Colonic mucosa (tissue), 4 donors: ENCODE data around the gene KNSTRN. TPM values are rescaled to one million over a fixed set of nuclear protein-coding genes. Genes with fewer than 3 reads are reported as not detected.

Experiments
- DNase-seq: peaks from one replicate; pipeline ENCODE4 v3.0.0-alpha.2; 2020
- H3K27ac ChIP-seq: fragments of 200-600 bp; one replicate; pipeline ENCODE4 v1.8.0; 2021
- H3K27me3 ChIP-seq: fragments of 200-600 bp; one replicate; pipeline ENCODE4 v1.8.0; 2021
- H3K36me3 ChIP-seq: fragments of 200-600 bp; one replicate; pipeline ENCODE4 v1.8.0; 2021
- H3K4me1 ChIP-seq: fragments of 200-600 bp; one replicate; pipeline ENCODE4 v1.8.0; 2021; ENCODE audit warnings: mild to moderate bottlenecking
- H3K4me3 ChIP-seq: fragments of 200-600 bp; one replicate; pipeline ENCODE4 v1.8.0; 2021
- H3K9ac ChIP-seq, 2 donors: one replicate each; pipeline ENCODE4 v1.7.0; 2013; ENCODE audit warnings: control low read depth in 2 of 2, low read depth in 2 of 2, low read length in 2 of 2
- H3K9me3 ChIP-seq: fragments of 200-600 bp; one replicate; pipeline ENCODE4 v1.8.0; 2021
- intact Hi-C: fragments of 100-400 bp; cut with DNase I; formaldehyde crosslinking; loops from one replicate; pipeline ENCODE4 v1.14.1; 2022
- total RNA-seq, 2 donors: library from RNA; stranded (reverse); fragmentation: NEBNext Ultra II Directional in 1 of 2; extraction: Animal tissue kit (Norgen Biotek cat#: 25700) in 1 of 2; gene quantifications; one replicate each; pipeline ENCODE4 v1.2.1, GENCODE V29; 2021
- TF ChIP-seq, protein P1 (sequence below): fragments of 200-600 bp; IDR thresholded peaks from one replicate; pipeline ENCODE4 v1.8.0; 2022; ENCODE audit warnings: antibody characterized with exemption, mild to moderate bottlenecking
- donor health status: healthy.
- donor health status: DM: no; HTN: no; CAD: no.
- donor health status: DM: no; HTN: no; CAD: no.

The KNSTRN gene
- total RNA-seq, 2 donors from 2014 or later, result 12.2 to 51.2 TPM

- Histone ChIP-seq H3K4me3 (no peak overlapping the region), H3K36me3 (no peaks in the 10 kb centered on the region), H3K9ac (peak overlapping the region in 1 of 2 donors; percentile 42), H3K27me3 (no peaks in the 10 kb centered on the region), H3K9me3 (no peaks in the 10 kb centered on the region), H3K4me1 (peaks cover 4% of the 10 kb centered on the region), H3K27ac (peak overlapping the region; percentile 50)
- intact Hi-C loops, result loop anchor here (2.0 to 5.0 kb wide), 3 partner anchors 53 to 144 kb away; partner anchors contain the start of gene INAFM2
- peak; percentile 89 for DNase-seq
- TF ChIP-seq, protein P1, sequence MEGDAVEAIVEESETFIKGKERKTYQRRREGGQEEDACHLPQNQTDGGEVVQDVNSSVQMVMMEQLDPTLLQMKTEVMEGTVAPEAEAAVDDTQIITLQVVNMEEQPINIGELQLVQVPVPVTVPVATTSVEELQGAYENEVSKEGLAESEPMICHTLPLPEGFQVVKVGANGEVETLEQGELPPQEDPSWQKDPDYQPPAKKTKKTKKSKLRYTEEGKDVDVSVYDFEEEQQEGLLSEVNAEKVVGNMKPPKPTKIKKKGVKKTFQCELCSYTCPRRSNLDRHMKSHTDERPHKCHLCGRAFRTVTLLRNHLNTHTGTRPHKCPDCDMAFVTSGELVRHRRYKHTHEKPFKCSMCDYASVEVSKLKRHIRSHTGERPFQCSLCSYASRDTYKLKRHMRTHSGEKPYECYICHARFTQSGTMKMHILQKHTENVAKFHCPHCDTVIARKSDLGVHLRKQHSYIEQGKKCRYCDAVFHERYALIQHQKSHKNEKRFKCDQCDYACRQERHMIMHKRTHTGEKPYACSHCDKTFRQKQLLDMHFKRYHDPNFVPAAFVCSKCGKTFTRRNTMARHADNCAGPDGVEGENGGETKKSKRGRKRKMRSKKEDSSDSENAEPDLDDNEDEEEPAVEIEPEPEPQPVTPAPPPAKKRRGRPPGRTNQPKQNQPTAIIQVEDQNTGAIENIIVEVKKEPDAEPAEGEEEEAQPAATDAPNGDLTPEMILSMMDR, result peak; percentile 88
These were observed 39.0 kb downstream of the KNSTRN start for GRCh38 chr15:40421246-40422157.

GRCh38 chr15:40424483-40425115 is 42.1 kb downstream of the KNSTRN start:
- no peak for DNase-seq
- no peak overlapping the region for H3K4me3 ChIP-seq
- peaks cover 4% of the 10 kb centered on the region for H3K4me1 ChIP-seq
- no peak overlapping the region for H3K9ac ChIP-seq
- no peaks in the 10 kb centered on the region for H3K9me3 ChIP-seq
- no peak overlapping the region for H3K27ac ChIP-seq
- no peaks in the 10 kb centered on the region for H3K36me3 ChIP-seq
- H3K27me3 ChIP-seq, result no peaks in the 10 kb centered on the region
- TF ChIP-seq, protein P1, result no peak
- intact Hi-C loops, result loop anchor here (5.0 kb wide), 2 partner anchors 102 to 147 kb away; partner anchors contain the start of gene INAFM2

GRCh38 chr15:40425681-40426080 is 43.2 kb downstream of the KNSTRN start:
- Histone ChIP-seq H3K9ac (no peak overlapping the region), H3K27me3 (no peaks in the 10 kb centered on the region), H3K9me3 (no peaks in the 10 kb centered on the region), H3K36me3 (no peaks in the 10 kb centered on the region), H3K4me1 (no peaks in the 10 kb centered on the region), H3K27ac (no peak overlapping the region), H3K4me3 (no peak overlapping the region)
- TF ChIP-seq, protein P1, result no peak
- no peak for DNase-seq
- intact Hi-C loops, result no loop called here

DNA sequence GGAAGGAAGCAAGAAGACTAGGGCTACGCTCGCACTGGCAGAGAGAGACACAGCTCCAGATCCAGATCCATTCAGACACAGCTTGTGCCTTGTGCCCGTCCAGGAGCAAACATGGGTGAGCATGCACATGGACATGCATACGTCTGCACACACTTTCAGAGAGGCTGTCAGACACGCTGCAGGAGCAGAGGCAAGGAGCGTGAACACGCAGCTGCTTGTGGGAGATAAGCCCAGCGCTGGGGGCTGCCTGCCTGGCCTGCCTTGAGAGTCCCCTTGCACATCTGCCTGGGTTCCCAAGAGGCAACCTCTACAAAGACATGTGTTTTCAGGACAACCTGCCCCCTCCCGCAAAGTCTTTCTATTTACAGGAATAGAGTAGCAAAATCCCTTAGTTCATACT is 44.7 kb downstream of the KNSTRN start:
- Histone ChIP-seq H3K9me3 (no peaks in the 10 kb centered on the region), H3K36me3 (no peaks in the 10 kb centered on the region), H3K4me3 (no peak overlapping the region), H3K27me3 (no peaks in the 10 kb centered on the region), H3K27ac (no peak overlapping the region), H3K4me1 (no peaks in the 10 kb centered on the region), H3K9ac (no peak overlapping the region)
- intact Hi-C loops, result no loop called here
- TF ChIP-seq, protein P1, result no peak
- no peak for DNase-seq

- H3K27me3 ChIP-seq, result no peaks in the 10 kb centered on the region
- TF ChIP-seq, protein P1, result no peak
- H3K9ac ChIP-seq, result no peak overlapping the region
- no peaks in the 10 kb centered on the region for H3K36me3 ChIP-seq
- H3K4me1 ChIP-seq, result no peaks in the 10 kb centered on the region
- H3K4me3 ChIP-seq, result no peak overlapping the region
- no peak overlapping the region for H3K27ac ChIP-seq
- intact Hi-C loops, result no loop called here
- DNase-seq, result no peak
- H3K9me3 ChIP-seq, result no peaks in the 10 kb centered on the region
These were observed 45.7 kb downstream of the KNSTRN start for GRCh38 chr15:40428185-40428584.
